Activated CD4-positive, alpha-beta T cell treated with anti-CD3 and anti-CD28 coated beads, Interleukin-2, amount 50 U/mL, for 4 hours (primary cell): Measurements from ENCODE around the gene L2HGDH.

Source experiments
- DNase-seq, 2 experiments: peaks; one replicate each; pipeline ENCODE4 v3.0.0-alpha.2; 2020

Gene L2HGDH

DNA sequence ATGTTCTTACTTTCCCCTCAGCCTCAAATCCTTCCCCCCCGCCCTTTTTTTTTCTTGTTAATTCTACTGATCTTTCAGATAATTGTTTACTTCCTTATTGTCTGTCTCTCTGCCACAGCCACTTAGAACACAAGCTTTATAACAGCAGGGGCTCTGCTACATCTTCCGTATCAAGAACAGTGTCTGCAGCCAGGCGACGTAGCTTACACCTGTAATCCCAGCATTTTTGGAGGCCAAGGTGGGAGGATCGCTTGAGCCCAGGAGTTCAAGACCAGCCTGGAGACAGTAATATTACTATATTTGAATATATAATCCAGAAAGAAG is 86.1 kb downstream of the L2HGDH start:
- DNase-seq: no peak

GRCh38 chr14:50225067-50225973 is 86.7 kb downstream of the L2HGDH start:
- no peak for DNase-seq

DNA sequence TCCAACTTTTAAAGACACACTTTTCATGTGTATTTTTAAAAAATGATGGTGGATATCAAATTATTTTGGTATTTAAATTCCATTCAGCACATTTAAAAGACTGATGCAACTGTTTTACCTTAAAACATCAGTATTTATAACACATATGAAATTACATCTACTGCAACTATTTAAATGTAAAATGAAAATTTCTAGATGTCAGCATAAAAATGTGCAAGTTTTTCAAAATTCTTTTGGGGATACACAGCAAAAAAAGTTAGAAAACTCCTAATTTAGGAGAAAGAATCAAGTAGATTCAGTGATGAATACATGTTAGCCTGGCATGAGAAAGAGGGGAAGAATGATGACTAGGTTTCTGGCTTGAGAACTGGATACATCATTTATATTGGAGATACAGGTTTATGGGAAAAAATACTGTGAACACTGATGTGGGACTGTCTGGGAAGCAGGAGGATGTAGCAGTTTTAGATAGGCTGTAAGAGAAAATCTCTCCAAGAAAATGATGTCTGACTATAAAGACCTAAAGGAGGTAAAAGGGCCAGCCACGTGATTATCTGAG is 89.9 kb downstream of the L2HGDH start:
- DNase-seq: no peak

DNA sequence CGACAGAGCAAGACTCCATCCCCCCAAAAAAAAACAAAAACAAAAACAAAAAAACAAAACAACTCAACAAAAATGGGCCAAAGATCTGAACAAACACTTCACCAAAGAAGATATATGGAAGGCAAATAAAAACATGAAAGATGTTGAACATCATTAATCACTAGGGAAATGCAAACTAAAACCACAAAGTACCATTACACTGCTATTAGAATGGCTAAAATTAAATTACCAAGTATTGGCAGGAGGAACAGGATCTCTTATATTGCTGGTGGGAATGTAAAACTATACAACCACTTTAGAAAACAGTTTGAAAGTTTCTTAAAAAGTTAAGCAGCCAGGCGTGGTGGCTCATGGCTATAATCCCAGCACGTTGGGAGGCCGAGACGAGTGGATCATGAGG is 93.5 kb downstream of the L2HGDH start:
- DNase-seq: no peak

DNA sequence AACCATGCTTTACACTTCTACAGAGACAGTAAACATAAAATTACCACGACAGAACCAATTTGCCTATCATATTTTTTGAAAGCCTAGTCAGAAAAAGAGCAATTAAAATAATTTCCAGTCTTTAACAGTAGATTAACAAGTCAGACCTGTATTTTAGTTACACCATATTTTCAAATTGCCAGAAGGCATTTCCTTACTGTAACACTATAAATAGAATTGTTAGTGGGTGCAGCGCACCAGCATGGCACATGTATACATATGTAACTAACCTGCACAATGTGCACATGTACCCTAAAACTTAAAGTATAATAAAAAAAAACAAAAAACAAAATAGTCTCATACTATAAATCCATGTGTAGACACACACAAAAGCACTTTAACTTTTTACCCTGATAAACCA is 96.6 kb downstream of the L2HGDH start:
- no peak for DNase-seq

- DNase-seq: no peak
These were observed 98.2 kb downstream of the L2HGDH start for GRCh38 chr14:50213795-50214194.

GRCh38 chr14:50212726-50213125 is 99.3 kb downstream of the L2HGDH start:
- DNase-seq: no peak

DNA sequence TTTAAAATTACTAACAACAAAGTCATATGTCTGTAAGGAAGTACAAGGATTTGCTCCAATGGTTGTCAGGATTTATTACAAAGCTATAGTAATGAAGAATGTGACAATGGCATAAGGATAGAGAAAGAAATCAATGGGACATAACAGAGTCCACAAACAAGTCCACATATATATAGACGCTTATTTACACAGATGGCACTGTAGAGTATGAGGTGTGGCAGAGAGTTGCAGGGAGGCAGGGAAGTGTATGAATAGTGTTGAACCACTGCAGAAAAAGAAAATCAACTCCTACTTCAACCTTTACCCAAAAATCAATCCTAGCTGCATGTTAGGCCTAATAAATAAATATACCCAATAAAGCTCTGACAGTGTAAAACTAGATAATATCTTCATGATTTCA is 102.0 kb downstream of the L2HGDH start:
- no peak for DNase-seq

GRCh38 chr14:50198499-50198898 is 113.5 kb downstream of the L2HGDH start:
- no peak for DNase-seq

DNA sequence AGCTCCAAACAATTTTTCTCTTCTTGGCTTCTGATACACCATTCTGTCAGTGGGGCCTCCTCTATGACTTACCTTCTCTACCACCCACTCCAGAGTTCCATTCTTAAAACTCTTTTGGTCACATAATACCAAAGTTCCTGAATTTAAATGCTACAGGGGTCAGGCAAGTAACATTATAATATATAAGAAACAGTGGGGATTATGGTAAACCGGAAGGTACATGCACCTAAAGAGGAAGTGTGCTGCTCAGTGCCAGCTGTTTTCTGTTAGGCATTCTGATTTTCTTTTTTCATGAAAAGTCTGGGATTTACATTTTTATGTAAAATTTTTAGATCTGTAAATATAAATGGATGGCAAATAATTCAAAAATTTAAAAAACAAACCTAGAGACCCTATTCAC is 120.5 kb downstream of the L2HGDH start:
- DNase-seq: no peak
